ENCODE data around the gene ARL3. TPM values are rescaled to one million over a fixed set of nuclear protein-coding genes. Genes with fewer than 3 reads are reported as not detected.
A peak's percentile ranks its signal among the peaks of the same experiment; 100 is the strongest.

The ARL3 gene
- total RNA-seq, 1 donor = 6.0 TPM

DNA sequence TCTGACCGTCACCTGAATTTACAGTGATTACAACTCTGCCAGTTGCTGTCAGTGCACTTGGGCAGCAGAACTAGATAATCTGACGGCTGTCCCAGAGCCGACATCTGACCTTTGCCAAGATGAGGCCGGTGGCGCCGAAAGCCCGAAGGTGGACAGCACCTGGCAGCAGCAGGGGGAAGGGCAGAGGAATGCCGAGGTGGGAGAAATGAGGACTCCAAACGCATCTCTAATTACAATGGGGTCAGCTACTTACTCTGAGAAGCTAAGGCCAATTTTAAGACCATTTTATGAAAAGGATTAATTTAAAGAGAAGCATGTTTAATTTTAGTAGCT lies 36.2 kb downstream of the ARL3 start:
- no peak overlapping the region for H3K4me3 ChIP-seq (ENCODE audit: low read depth, low read length)
- no peak for TF ChIP-seq CTCF (IDR thresholded peaks at IDR 0.05; ENCODE audit: insufficient read depth, low read depth, low read length)
- no peak for DNase-seq (ENCODE audit: low read depth)

DNA sequence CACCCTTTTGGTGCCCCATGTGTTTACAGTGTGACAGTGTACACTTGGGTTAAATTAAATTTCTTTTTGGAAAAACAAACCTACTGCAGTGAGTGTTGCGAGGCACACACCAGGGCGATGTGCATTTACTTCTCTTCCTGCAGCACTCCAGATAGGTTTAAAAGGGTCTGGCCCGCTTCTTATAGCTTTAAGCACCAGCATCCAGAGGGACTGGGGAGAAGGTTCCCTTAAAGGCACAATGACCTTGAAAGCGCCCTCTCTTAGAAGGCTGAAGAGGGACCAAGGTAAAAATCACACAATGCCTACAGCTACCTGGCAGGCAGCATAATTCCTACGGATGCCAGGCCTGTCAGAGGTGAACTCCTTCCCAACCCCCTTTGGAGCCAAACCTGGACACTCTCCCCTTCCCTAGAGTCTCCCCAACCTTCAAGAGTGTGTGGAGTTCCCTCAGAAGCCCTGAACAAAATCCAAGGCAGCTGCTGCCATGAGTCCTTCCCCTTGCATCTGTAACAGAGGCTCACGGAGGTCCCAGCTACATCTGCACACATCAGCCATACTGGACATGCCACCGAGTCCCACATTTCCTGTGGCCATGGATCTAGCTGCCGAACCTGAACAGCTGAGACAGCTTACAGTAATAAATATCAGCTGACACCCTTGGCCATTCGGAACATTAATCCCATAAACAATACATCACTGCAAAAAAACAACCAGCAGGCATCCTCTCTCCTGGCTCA lies 36.7 kb downstream of the ARL3 start:
- TF ChIP-seq CTCF (IDR thresholded peaks at IDR 0.05; ENCODE audit: insufficient read depth, low read depth, low read length) = no peak
- no peak for DNase-seq (ENCODE audit: low read depth)
- no peak overlapping the region for H3K4me3 ChIP-seq (ENCODE audit: low read depth, low read length)

DNA sequence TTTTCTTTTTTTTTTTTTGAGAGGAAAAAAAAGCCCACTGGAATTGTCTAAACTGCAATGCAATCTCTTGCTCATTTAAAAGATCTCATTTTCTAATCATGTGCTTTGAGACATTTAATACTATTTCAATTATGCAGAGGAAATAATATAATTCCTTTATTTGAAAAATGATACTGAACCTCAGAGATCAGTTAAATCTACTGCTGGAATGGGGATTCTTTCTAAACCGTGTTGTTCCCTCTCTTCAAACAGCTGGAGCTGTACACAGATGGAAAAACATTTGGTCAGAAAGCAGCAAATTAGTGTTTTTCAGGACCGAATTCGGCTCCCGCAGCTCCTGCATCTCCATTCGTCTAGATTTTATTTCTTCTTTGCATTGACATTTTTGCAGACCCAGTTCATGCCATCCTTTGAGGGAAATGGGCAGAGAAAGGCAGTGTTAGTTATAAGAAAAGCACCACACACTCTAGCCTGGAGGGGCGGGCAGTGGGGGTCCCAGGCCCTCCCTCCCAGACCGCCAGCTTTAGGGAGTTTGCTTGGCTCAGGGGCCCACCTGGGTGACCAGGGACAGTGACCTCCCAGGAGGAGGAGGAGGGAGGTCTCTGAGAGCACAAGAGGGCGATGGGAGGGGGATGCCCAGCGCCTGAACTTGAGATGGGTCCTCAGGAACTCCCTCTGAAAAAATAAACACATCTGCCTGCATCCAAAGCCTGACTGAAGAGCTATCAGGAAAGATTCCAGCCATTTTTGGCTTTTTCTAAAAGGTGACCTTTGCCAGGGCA lies 37.5 kb downstream of the ARL3 start:
- H3K4me3 ChIP-seq (ENCODE audit: low read depth, low read length) = peak overlapping the region; percentile 17
- DNase-seq (ENCODE audit: low read depth) = no peak
- TF ChIP-seq CTCF (IDR thresholded peaks at IDR 0.05; ENCODE audit: insufficient read depth, low read depth, low read length) = no peak

DNA sequence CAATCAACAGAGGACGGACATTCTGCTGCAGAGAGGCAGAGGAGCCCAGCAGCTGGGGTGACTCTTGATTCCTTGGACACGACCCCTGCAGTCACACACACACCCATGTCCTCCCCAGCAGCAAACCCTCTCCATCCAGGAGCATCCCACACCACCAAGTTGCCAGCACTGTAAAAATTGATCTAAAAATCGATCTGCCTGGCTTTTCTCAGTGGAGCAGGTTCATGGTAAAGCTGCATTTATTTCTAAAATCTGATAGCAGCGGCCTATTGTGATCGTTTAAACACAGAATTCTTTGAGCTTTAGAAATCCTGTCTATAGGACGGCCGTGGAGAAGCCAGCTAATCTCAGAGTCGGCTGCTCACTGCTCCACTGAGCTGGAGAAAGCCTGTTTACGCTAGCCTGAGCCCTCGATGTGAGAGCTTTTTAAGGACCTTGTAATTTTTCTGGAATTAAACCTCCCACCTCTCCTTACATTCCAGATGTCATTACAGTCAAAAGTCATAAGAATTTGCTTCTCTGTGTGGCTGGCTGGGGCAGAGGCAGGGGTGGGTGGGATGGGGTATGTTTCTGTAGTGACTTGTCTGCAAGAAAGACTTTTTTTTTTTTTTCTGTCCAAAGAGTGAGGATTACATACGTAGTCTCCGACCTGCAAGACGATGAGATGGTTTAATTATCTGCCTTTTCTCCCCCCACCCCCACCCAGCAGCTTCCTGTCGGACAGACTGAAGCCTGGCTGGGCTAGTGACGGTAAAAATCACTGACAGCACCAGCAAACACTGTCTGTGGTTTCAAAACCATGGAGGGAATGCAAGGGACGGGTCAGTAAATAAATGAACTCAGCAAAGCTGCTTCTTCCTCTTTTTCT lies 38.3 kb downstream of the ARL3 start:
- no peak for TF ChIP-seq CTCF (IDR thresholded peaks at IDR 0.05; ENCODE audit: insufficient read depth, low read depth, low read length)
- peak; percentile 99 for DNase-seq (ENCODE audit: low read depth)
- peak overlapping the region; percentile 37 for H3K4me3 ChIP-seq (ENCODE audit: low read depth, low read length)

DNA sequence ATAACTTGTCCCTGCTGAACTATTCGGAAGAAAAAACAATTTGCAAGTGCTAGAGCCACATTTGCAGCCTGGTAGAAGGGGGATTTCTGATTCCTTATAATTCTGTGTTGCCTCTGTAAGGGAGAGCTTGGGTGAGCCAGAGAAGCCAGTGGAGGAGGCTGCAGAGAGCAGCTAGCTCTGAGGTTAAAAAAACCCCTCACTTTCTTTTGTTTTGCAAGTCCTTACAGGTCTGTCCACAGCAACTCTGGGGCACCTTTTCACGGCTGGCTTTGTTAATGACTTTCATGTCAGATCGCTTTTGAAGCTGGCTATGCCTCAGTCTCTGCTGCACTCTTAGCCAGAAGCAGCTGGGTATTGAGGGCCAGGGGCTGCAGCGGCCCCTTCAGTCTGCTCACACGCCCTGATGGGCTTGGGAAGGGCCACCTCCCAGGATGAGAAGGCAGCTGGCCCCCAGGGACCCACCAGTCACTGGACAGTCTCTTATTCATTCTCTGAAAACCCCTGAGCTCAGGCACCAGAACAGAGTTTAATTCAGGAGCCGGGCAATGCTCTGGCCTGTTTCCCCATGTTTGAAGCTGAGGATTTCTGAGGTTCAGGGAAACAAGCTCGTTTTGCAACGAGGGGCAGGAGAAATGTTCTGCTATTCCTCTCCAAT lies 39.1 kb downstream of the ARL3 start:
- peak; percentile 5 for TF ChIP-seq CTCF (IDR thresholded peaks at IDR 0.05; ENCODE audit: insufficient read depth, low read depth, low read length)
- peak; percentile 23 for DNase-seq (ENCODE audit: low read depth)
- H3K4me3 ChIP-seq (ENCODE audit: low read depth, low read length) = peak overlapping the region; percentile 37

- peak overlapping the region; percentile 8 for H3K4me3 ChIP-seq (ENCODE audit: low read depth, low read length)
- TF ChIP-seq CTCF (IDR thresholded peaks at IDR 0.05; ENCODE audit: insufficient read depth, low read depth, low read length) = no peak
- DNase-seq (ENCODE audit: low read depth) = peak; percentile 36
Observed at GRCh38 chr10:102674566-102674965, 39.6 kb downstream of the ARL3 start.
